HL-60 (cell line): ENCODE measurements around the gene PCDHGA10.
"Not testable (repeated sequence)": the region's sequence is repeated elsewhere in the genome, so short reads cannot be mapped to it uniquely, and the experiment has no call there.

Source experiments
- DNase-seq, 2 experiments: peaks; one replicate each; pipeline ENCODE4 v3.0.0-alpha.2; 2010 to 2020; ENCODE audit warnings: low read depth in 1 of 2, low spot score in 1 of 2
- H3K27ac ChIP-seq: fragments of 250-450 bp; sonication (Bioruptor Pico); replicated peaks from 2 replicates; pipeline ENCODE4 v1.5.1; 2020; ENCODE audit warnings: mild to moderate bottlenecking, moderate library complexity
- H3K27me3 ChIP-seq: fragments of 250-450 bp; sonication (Bioruptor Pico); 2 replicates; pipeline ENCODE4 v1.5.1; 2021; ENCODE audit warnings: mild to moderate bottlenecking, moderate library complexity; ENCODE audit not compliant: insufficient read depth, poor library complexity, severe bottlenecking
- H3K4me3 ChIP-seq: replicated peaks from 2 replicates; pipeline ENCODE4 v1.5.1; 2011; ENCODE audit warnings: mild to moderate bottlenecking, control low read depth, low read length; ENCODE audit not compliant: insufficient read depth
- CTCF ChIP-seq: IDR thresholded peaks from one replicate; pipeline ENCODE4 v1.5.1; 2011; ENCODE audit warnings: low read length, control low read depth, inconsistent platforms; ENCODE audit not compliant: insufficient read depth
- GABPA ChIP-seq: IDR thresholded peaks from 2 replicates; pipeline ENCODE4 v1.6.1; 2012; ENCODE audit warnings: low read depth
- POLR2AphosphoS5 ChIP-seq: IDR thresholded peaks from 2 replicates; pipeline ENCODE4 v1.6.1; 2012; ENCODE audit warnings: low read depth
- REST ChIP-seq: IDR thresholded peaks from 2 replicates; pipeline ENCODE4 v1.6.1; 2012; ENCODE audit warnings: low read depth; ENCODE audit not compliant: insufficient replicate concordance
- SPI1 ChIP-seq: IDR thresholded peaks from 2 replicates; pipeline ENCODE4 v1.6.1; 2012; ENCODE audit warnings: low read depth, mild to moderate bottlenecking, borderline replicate concordance

Gene PCDHGA10

GRCh38 chr5:141397756-141398551 is 14.8 kb upstream of the PCDHGA10 start, which contains the start of gene PCDHGB5:
PCDHGB5 (plus strand) TSS chr5:141397947; CDS start chr5:141398128, 181 bp downstream.
- peak in 1 of 2 experiments; percentile 57 for DNase-seq
- H3K27me3 ChIP-seq, H3K27ac ChIP-seq: not testable (repeated sequence)
- TF ChIP-seq CTCF, result peak; percentile 32
- peak within 1 kb of the TSS; percentile 23 for H3K4me3 ChIP-seq

DNA sequence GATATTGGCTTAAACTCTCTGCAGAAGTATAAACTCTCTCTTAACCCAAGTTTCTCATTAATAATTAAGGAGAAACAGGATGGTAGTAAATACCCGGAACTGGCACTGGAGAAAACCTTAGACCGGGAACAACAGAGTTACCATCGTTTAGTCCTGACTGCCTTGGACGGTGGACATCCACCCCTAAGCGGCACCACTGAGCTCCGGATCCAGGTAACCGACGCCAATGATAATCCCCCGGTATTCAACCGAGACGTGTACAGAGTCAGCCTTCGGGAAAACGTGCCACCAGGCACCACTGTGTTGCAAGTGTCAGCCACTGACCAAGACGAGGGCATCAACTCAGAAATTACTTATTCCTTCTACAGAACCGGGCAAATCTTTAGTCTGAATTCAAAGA is 14.2 kb upstream of the PCDHGA10 start:
- no peak for DNase-seq
- no peaks in the 10 kb centered on the region for H3K27me3 ChIP-seq
- no peak overlapping the region for H3K4me3 ChIP-seq
- no peak for TF ChIP-seq SPI1
- no peak for TF ChIP-seq CTCF
- no peak for TF ChIP-seq REST
- TF ChIP-seq GABPA, result no peak
- TF ChIP-seq POLR2AphosphoS5, result no peak
- no peak overlapping the region for H3K27ac ChIP-seq

- H3K27ac ChIP-seq, result no peak overlapping the region
- H3K27me3 ChIP-seq, result no peaks in the 10 kb centered on the region
- no peak overlapping the region for H3K4me3 ChIP-seq
- no peak for DNase-seq
- no peak for TF ChIP-seq POLR2AphosphoS5
- TF ChIP-seq CTCF, result no peak
- TF ChIP-seq GABPA, result no peak
- no peak for TF ChIP-seq SPI1
- no peak for TF ChIP-seq REST
These were observed 13.1 kb upstream of the PCDHGA10 start for GRCh38 chr5:141399555-141400258.
